GM18505 (cell line): Measurements from ENCODE around the gene HOXB1.

Experiments
- ATAC-seq: cut with Tn5 transposase; IDR thresholded peaks from one replicate; pipeline ENCODE4 v1.9.1; 2021; ENCODE audit not compliant: unreplicated experiment
- POLR2A ChIP-seq: IDR thresholded peaks from 4 replicates; pipeline ENCODE4 v1.6.1; 2011; ENCODE audit warnings: borderline replicate concordance; ENCODE audit not compliant: insufficient read depth, insufficient read length; ENCODE audit errors: extremely low read depth

The HOXB1 gene

GRCh38 chr17:48546924-48547807 is 16.4 kb upstream of the HOXB1 start:
- no peak for TF ChIP-seq POLR2A
- ATAC-seq = no peak

- ATAC-seq = no peak
- TF ChIP-seq POLR2A = no peak
These were observed 15.5 kb upstream of the HOXB1 start for GRCh38 chr17:48546137-48546923.

DNA sequence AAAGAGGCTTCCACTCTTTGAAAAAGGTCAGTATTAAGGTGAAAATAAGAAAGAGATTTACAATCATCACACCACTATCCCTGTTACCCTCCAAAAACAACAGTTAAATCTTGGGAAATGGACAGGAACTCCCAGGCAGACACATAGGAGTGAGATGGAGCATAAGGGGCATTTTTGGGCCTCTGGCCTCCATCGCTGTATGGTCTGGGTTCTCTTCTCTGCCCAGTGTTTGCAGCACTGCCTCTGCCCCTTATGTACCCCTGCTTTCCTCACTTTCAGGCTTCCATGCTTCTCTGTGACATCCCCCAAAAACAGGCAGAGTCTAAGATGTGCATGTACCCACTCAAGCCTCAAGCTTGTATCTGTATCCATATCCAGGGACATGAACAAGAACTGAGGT is 14.7 kb upstream of the HOXB1 start:
- TF ChIP-seq POLR2A = no peak
- no peak for ATAC-seq

GRCh38 chr17:48545022-48545375 is 14.2 kb upstream of the HOXB1 start, which contains the start of gene HOXB2:
TSS of gene HOXB2 (minus strand) at chr17:48545109. CDS start at chr17:48544911, 198 bp downstream.
- no peak for ATAC-seq
- no peak for TF ChIP-seq POLR2A

GRCh38 chr17:48544349-48545021 is 13.7 kb upstream of the HOXB1 start:
- no peak for ATAC-seq
- no peak for TF ChIP-seq POLR2A

DNA sequence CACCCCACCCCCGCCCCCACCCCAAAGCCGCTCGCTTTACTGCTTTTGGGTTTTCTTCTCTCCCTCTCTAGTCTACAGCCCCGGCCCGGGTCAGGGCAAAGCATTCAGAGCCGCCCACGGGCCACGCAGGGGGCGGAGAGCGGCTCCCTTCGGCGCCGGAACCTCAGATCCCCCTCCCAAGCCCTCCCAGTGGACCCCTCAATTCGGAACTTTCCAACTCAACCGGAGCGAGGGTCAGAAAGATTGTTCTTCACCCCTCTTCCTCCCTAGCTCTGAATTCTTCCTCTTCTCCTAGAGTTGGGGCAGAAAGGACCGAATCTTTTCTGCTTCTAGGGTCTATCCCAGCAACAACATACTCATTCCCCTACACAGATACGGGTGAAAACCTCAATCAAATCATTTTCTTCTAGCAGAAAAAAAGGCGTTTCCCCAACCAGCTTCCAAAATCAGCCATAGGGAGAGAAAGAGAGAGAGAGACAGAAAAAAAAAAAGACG is 13.1 kb upstream of the HOXB1 start:
- ATAC-seq = no peak

DNA sequence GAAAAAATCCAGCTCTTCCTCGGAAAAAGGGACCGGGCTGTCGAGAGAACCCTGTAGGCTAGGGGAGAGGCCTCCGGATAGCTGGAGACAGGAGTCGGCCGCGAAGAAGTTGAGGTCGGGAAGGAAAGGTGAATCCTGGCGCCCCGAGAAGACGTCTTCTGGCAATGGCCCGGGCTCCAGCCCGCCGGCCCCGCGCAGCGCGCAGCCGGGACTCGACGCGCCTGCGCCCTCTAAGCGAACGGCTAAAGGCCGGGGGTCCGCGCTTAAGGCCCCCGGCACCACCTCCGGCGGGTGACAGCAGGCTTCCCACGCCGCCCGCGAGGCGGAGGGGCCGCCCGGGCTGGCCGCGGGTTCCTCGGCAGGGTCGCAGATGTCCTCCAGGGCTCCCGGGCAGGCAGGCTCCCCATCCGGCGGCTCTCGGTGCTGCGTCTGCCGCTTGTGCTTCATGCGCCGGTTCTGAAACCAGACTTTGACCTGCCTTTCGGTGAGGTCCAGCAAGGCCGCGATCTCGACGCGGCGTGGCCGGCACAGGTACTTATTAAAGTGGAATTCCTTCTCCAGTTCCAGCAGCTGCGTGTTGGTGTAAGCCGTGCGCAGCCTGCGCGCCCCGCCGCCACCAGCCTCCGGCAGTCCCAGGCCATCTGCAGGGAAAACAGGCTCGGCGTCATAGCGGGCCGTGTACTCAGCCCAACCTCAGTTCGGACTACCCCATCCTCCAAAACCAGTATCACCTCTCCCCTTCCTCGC is 12.5 kb upstream of the HOXB1 start:
- TF ChIP-seq POLR2A = peak; percentile 23
- ATAC-seq = no peak

More for the DNA sequence above, 13.1 kb upstream of the HOXB1 start:
- no peak for TF ChIP-seq POLR2A

- TF ChIP-seq POLR2A = no peak
- ATAC-seq = no peak
These were observed 11.9 kb upstream of the HOXB1 start for GRCh38 chr17:48542698-48543106.

DNA sequence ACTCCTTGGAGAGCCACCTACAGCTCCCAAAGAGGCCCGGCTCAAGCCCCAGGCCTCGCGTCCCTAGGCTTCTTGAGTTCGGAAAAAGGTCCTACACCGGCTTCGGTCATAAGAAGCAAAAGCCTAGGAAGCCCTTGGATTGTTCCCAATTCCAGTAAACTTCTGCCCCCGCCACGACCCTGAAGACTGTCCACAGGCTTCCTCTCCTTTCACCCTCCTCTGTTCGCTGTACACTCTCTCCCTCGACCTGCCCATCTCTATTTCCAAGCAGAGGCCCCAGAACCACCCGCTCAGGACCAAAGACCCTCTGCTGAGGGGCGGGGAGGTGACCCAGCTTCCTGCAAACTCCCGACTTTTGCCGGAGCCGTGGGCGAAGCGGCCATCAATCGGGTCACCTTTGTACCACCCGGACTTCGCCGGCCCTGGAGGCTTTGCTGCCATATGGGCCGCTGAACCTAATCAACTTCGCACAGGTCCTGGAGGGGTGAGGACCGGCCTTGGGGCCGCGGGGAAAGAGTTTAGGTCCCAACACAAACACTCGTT is 11.4 kb upstream of the HOXB1 start:
- no peak for TF ChIP-seq POLR2A
- no peak for ATAC-seq

DNA sequence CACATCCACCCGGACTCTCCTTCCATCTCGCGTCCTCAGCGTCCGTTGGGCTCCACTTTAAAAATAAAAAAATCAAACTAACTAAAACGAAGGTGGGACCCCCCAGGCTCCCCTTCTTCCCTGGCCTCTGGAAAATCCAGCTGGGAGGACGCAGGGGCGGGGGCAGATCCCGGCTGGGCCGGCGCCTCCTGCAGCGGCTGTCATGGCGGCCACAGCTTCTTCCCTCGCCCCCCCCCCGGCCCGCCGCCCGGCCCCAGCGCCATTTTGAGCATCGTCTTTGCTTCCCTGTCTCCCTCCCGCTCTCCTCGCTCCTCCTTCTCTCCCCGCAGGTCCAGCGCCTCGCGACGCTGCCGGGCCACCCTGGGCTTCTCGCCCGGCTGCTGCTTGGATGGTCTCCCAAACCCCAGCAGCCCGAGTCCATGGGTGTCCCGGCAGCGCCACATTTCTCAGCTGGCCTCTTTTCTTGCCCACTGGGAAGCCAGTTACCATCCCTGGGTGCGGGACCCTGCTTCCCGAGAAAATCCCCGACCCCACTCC is 10.8 kb upstream of the HOXB1 start:
- TF ChIP-seq POLR2A = no peak
- no peak for ATAC-seq

DNA sequence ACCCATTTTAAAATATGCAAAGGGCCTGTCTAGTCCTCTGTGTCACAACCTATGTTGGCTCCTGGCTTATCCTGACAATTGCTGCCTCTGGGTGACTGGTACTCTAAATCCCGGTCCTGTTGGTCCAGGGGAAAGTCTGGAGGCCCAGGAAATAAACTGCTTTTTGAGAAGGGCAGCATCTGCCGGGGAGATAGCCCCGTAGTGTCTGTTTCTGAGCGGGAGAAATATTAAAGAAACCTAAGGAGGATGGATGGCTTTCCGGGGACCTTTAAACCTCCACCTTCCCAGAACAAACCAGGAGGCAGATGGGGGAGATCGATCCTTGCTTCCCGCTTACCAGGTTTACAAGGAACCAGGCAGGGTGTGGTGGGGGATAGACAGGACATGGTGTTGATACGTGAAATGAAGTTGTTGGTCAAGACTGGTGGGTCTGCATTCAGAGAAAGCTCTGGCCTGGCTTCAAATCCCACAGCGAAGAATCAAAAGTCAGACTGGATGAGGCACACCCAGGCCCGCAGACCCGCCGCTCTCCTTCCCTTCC is 10.3 kb upstream of the HOXB1 start:
- TF ChIP-seq POLR2A = no peak

GRCh38 chr17:48540213-48540612 is 9.4 kb upstream of the HOXB1 start:
- TF ChIP-seq POLR2A = no peak
- ATAC-seq = no peak

More for the DNA sequence above, 10.3 kb upstream of the HOXB1 start:
- ATAC-seq = no peak
